ENCODE measurements around the gene ZNF208. TPM values are rescaled to one million over a fixed set of nuclear protein-coding genes. Genes with fewer than 3 reads are reported as not detected.

The ZNF208 gene
- polyA plus RNA-seq, 1 donor from 2014 or later: not detected

DNA sequence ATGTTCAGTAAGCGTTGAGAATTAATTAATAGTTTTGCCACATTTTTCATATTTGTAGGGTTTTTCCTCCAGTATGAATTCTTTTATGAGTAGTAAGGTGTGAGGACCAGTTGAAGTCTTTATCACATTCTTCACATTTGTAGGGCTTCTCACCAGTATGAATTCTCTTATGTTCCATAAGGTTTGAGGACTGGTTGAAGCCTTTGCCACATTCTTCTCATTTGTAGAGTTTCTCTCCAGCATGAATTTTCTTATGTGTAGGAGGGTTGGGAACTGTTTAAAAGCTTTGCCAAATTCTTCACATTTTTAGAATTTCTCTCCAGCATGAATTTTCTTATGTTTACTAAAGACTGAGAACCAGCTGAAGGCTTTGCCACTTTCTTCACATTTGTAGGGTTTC lies 40.3 kb downstream of the ZNF208 start:
- Histone ChIP-seq H3K4me3 (ENCODE audit: low read length) (no peak overlapping the region), H3K4me2 (ENCODE audit: low read length) (no peak overlapping the region), H3K27me3 (ENCODE audit: insufficient read depth, low read depth, low read length) (no peaks in the 10 kb centered on the region), H3K9ac (ENCODE audit: low read length) (no peak overlapping the region), H3F3A (ENCODE audit: insufficient read depth, low read length, poor library complexity, severe bottlenecking) (no peaks in the 10 kb centered on the region), H3K36me3 (ENCODE audit: insufficient read depth, low read length) (no peaks in the 10 kb centered on the region), H3K79me2 (replicated peaks; ENCODE audit: insufficient read depth, low read length) (no peaks in the 10 kb centered on the region), H3K27ac (ENCODE audit: low read length) (no peak overlapping the region), H3K9me3 (ENCODE audit: low read length) (peaks cover 5% of the 10 kb centered on the region), H4K20me1 (ENCODE audit: insufficient read depth) (no peaks in the 10 kb centered on the region), H2AFZ (ENCODE audit: low read depth, low read length) (no peak overlapping the region), H3K9me2 (ENCODE audit: insufficient read depth, low read length) (no peaks in the 10 kb centered on the region)
- TF ChIP-seq POLR2AphosphoS5 (IDR thresholded peaks at IDR 0.05) (no peak), CTCF (IDR thresholded peaks at IDR 0.05; ENCODE audit: poor library complexity, severe bottlenecking) (no peak), EP300 (conservative IDR thresholded peaks at IDR 0.05; ENCODE audit: poor library complexity, severe bottlenecking) (no peak), TAF1 (IDR thresholded peaks at IDR 0.05; ENCODE audit: low read depth) (no peak), MXI1 (conservative IDR thresholded peaks at IDR 0.05; ENCODE audit: poor library complexity, severe bottlenecking) (no peak)

DNA sequence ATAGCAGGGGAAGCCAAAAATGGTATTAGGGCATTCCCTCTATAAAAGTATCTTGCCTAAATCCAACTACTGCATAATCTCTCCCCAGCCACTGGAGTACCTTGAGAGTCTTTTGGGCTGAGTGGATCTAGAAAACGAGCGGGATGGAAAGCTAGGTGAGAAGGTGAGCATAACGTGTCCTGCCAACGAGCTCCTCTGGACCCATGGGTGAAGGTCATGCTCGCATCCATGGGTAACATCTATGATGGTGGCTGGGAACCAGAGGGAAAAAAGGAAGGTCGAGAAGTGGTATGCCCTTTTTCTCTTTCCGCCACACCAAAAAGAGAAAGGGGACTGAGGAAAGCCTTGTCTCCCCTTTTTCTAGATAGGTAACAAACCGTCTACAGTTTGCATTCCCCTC lies 63.0 kb downstream of the ZNF208 start:
- Histone ChIP-seq H3K27ac (ENCODE audit: low read length) (no peak overlapping the region), H3K9ac (ENCODE audit: low read length) (no peak overlapping the region), H3K4me2 (ENCODE audit: low read length) (no peak overlapping the region), H4K20me1 (ENCODE audit: insufficient read depth) (no peaks in the 10 kb centered on the region), H3K79me2 (replicated peaks; ENCODE audit: insufficient read depth, low read length) (no peaks in the 10 kb centered on the region), H3K9me2 (ENCODE audit: insufficient read depth, low read length) (no peaks in the 10 kb centered on the region), H3K4me3 (ENCODE audit: low read length) (no peak overlapping the region), H3K9me3 (ENCODE audit: low read length) (peaks cover 3% of the 10 kb centered on the region), H2AFZ (ENCODE audit: low read depth, low read length) (no peak overlapping the region), H3K36me3 (ENCODE audit: insufficient read depth, low read length) (no peaks in the 10 kb centered on the region), H3K27me3 (ENCODE audit: insufficient read depth, low read depth, low read length) (no peaks in the 10 kb centered on the region), H3F3A (ENCODE audit: insufficient read depth, low read length, poor library complexity, severe bottlenecking) (no peaks in the 10 kb centered on the region)
- no peak for TF ChIP-seq EZH2 (IDR thresholded peaks at IDR 0.05; ENCODE audit: borderline replicate concordance, insufficient read depth, low read length, poor library complexity, severe bottlenecking)
- TF ChIP-seq RAD21 (conservative IDR thresholded peaks at IDR 0.05): no peak
- TF ChIP-seq MXI1 (conservative IDR thresholded peaks at IDR 0.05; ENCODE audit: poor library complexity, severe bottlenecking): no peak
- TF ChIP-seq TAF1 (IDR thresholded peaks at IDR 0.05; ENCODE audit: low read depth): no peak
- TF ChIP-seq, protein P1, sequence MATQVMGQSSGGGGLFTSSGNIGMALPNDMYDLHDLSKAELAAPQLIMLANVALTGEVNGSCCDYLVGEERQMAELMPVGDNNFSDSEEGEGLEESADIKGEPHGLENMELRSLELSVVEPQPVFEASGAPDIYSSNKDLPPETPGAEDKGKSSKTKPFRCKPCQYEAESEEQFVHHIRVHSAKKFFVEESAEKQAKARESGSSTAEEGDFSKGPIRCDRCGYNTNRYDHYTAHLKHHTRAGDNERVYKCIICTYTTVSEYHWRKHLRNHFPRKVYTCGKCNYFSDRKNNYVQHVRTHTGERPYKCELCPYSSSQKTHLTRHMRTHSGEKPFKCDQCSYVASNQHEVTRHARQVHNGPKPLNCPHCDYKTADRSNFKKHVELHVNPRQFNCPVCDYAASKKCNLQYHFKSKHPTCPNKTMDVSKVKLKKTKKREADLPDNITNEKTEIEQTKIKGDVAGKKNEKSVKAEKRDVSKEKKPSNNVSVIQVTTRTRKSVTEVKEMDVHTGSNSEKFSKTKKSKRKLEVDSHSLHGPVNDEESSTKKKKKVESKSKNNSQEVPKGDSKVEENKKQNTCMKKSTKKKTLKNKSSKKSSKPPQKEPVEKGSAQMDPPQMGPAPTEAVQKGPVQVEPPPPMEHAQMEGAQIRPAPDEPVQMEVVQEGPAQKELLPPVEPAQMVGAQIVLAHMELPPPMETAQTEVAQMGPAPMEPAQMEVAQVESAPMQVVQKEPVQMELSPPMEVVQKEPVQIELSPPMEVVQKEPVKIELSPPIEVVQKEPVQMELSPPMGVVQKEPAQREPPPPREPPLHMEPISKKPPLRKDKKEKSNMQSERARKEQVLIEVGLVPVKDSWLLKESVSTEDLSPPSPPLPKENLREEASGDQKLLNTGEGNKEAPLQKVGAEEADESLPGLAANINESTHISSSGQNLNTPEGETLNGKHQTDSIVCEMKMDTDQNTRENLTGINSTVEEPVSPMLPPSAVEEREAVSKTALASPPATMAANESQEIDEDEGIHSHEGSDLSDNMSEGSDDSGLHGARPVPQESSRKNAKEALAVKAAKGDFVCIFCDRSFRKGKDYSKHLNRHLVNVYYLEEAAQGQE (IDR thresholded peaks at IDR 0.05; ENCODE audit: borderline replicate concordance): no peak
- TF ChIP-seq SMC3 (conservative IDR thresholded peaks at IDR 0.05; ENCODE audit: poor library complexity): no peak
- no peak for TF ChIP-seq CTCF (IDR thresholded peaks at IDR 0.05; ENCODE audit: poor library complexity, severe bottlenecking)
- TF ChIP-seq EP300 (conservative IDR thresholded peaks at IDR 0.05; ENCODE audit: poor library complexity, severe bottlenecking): no peak
- no peak for TF ChIP-seq POLR2AphosphoS5 (IDR thresholded peaks at IDR 0.05)

All from neural cell (in vitro differentiated cells).